ENCODE measurements around the gene SHANK1.

- no peak for TF ChIP-seq CTCF (IDR thresholded peaks at IDR 0.05; ENCODE audit: low read length)
- no peak for TF ChIP-seq EZH2 (IDR thresholded peaks at IDR 0.05; ENCODE audit: borderline replicate concordance, low read length)
Observed at GRCh38 chr19:50690439-50690838, 29.2 kb downstream of the SHANK1 start.

All from OCI-LY1 (cell line).